Prostate gland (tissue), 2 donors: ENCODE results near the gene CDK10. TPM values are rescaled to one million over a fixed set of nuclear protein-coding genes. Genes with fewer than 3 reads are reported as not detected.

Experiments
- DNase-seq: peaks from one replicate; pipeline ENCODE4 v3.0.0-alpha.2; 2019; ENCODE audit warnings: low spot score
- H3K27ac ChIP-seq, 2 donors: fragments of 200-600 bp; sonication (generic); 2 replicates each; pipeline ENCODE4 v1.5.1; 2017 to 2019
- H3K27me3 ChIP-seq: fragments of 200-600 bp; sonication (generic); replicated peaks from 2 replicates; pipeline ENCODE4 v1.5.1; 2019; ENCODE audit not compliant: insufficient read depth
- H3K36me3 ChIP-seq, 2 donors: fragments of 200-600 bp; sonication (generic); 1 replicate in 1 of 2; 2 replicates in 1 of 2; pipeline versions ENCODE4 v1.5.1 to v1.8.1; 2017 to 2019
- H3K4me1 ChIP-seq: fragments of 200-600 bp; sonication (generic); replicated peaks from 2 replicates; pipeline ENCODE4 v1.5.1; 2019
- H3K4me3 ChIP-seq, 2 donors: fragments of 200-600 bp; sonication (generic); 2 replicates each; pipeline ENCODE4 v1.5.1; 2017 to 2019
- H3K9me3 ChIP-seq: fragments of 200-600 bp; sonication (generic); 2 replicates; pipeline ENCODE4 v1.5.1; 2017
- CTCF ChIP-seq, 4 experiments: fragments of 200-600 bp in 2 of 4; fragments of 450-650 bp in 2 of 4; sonication (generic) in 2 of 4; IDR thresholded peaks; 1 replicate in 3 of 4; 2 replicates in 1 of 4; pipeline ENCODE4 v1.5.1; 2016 to 2019; ENCODE audit warnings: antibody characterized with exemption in 4 of 4, mild to moderate bottlenecking in 2 of 4, moderate library complexity in 2 of 4
- POLR2A ChIP-seq: fragments of 450-650 bp; IDR thresholded peaks from one replicate; pipeline ENCODE4 v1.6.1; 2016; ENCODE audit warnings: antibody characterized with exemption, mild to moderate bottlenecking
- POLR2AphosphoS5 ChIP-seq: sonication (generic); formaldehyde crosslinking; IDR thresholded peaks from one replicate; pipeline ENCODE4 v1.6.1; 2017; ENCODE audit warnings: antibody characterized with exemption
- WGBS: methylation state at CpG from one replicate; pipeline ENCODE4 v1.1.5; 2018; 5-methylcytosine and 5-hydroxymethylcytosine counted together
- intact Hi-C: fragments of 100-400 bp; cut with DNase I; formaldehyde crosslinking; loops from one replicate; pipeline ENCODE4 v1.14.2; 2022
- total RNA-seq, 2 donors: library from RNA; depleted of rRNA; stranded (reverse); fragments of >200 nt; gene quantifications; one replicate each; pipeline ENCODE4 v1.1.0, GENCODE V29; 2016

CDK10 gene
- 10 to 100 TPM; 42.1 to 79.0 TPM for total RNA-seq

- peak within 1 kb of the TSS; percentile 89 to 91 for H3K27ac ChIP-seq
- no peaks in the 10 kb centered on the region for H3K36me3 ChIP-seq
- H3K4me1 ChIP-seq: no peaks in the 10 kb centered on the region
- WGBS: 0% methylated on average over 25 of the region's 67 CpGs
- no peaks in the 10 kb centered on the region for H3K27me3 ChIP-seq
- peak within 1 kb of the TSS; percentile 73 to 76 for H3K4me3 ChIP-seq
- TF ChIP-seq POLR2AphosphoS5 (peak; percentile 94), CTCF (IDR thresholded peaks at IDR 0.05) (peak in 2 of 4 experiments; percentile 20 to 26), POLR2A (peak; percentile 79)
- DNase-seq: peak; percentile 86
- intact Hi-C loops: no loop called here
- no peaks in the 10 kb centered on the region for H3K9me3 ChIP-seq
Observed at GRCh38 chr16:89686520-89687091, at the start of gene CDK10. TSS of gene CDK10 (plus strand) at chr16:89686689. CDS start at chr16:89686711, 22 bp downstream.

- TF ChIP-seq CTCF (IDR thresholded peaks at IDR 0.05) (no peak), POLR2AphosphoS5 (no peak), POLR2A (no peak)
- no peak overlapping the region for H3K4me3 ChIP-seq
- no peaks in the 10 kb centered on the region for H3K4me1 ChIP-seq
- whole genome bisulfite sequencing: 71% methylated on average over 10 of the region's 10 CpGs
- intact Hi-C loops: no loop called here
- no peaks in the 10 kb centered on the region for H3K9me3 ChIP-seq
- H3K27me3 ChIP-seq: no peaks in the 10 kb centered on the region
- no peak overlapping the region for H3K27ac ChIP-seq
- no peak for DNase-seq
- no peaks in the 10 kb centered on the region for H3K36me3 ChIP-seq
Observed at GRCh38 chr16:89637379-89637778, 49.1 kb upstream of the CDK10 start.

- no peak for DNase-seq
- TF ChIP-seq CTCF (IDR thresholded peaks at IDR 0.05) (no peak), POLR2A (no peak), POLR2AphosphoS5 (no peak)
- intact Hi-C loops: no loop called here
- 67% methylated on average over 10 of the region's 10 CpGs for WGBS
- no peaks in the 10 kb centered on the region for H3K27me3 ChIP-seq
- no peak overlapping the region for H3K4me3 ChIP-seq
- H3K27ac ChIP-seq: no peak overlapping the region
- no peaks in the 10 kb centered on the region for H3K4me1 ChIP-seq
- H3K36me3 ChIP-seq: no peaks in the 10 kb centered on the region
- no peaks in the 10 kb centered on the region for H3K9me3 ChIP-seq
Observed at GRCh38 chr16:89638455-89638854, 48.0 kb upstream of the CDK10 start.

GRCh38 chr16:89639385-89639784 is 47.1 kb upstream of the CDK10 start:
- Histone ChIP-seq H3K27ac (no peak overlapping the region), H3K27me3 (no peaks in the 10 kb centered on the region), H3K36me3 (no peaks in the 10 kb centered on the region), H3K4me3 (no peak overlapping the region), H3K4me1 (no peaks in the 10 kb centered on the region), H3K9me3 (no peaks in the 10 kb centered on the region)
- DNase-seq: no peak
- TF ChIP-seq POLR2AphosphoS5: no peak
- intact Hi-C loops: no loop called here
- 57% methylated on average over 5 of the region's 6 CpGs for WGBS

GRCh38 chr16:89641458-89642119 is 44.9 kb upstream of the CDK10 start:
- Histone ChIP-seq H3K36me3 (peaks cover 17 to 18% of the 10 kb centered on the region in 2 donors), H3K4me1 (no peaks in the 10 kb centered on the region), H3K9me3 (no peaks in the 10 kb centered on the region), H3K27ac (no peak overlapping the region), H3K4me3 (no peak overlapping the region), H3K27me3 (no peaks in the 10 kb centered on the region)
- TF ChIP-seq POLR2AphosphoS5 (no peak), POLR2A (no peak), CTCF (IDR thresholded peaks at IDR 0.05) (no peak)
- intact Hi-C loops: loop anchor here (5.0 kb wide), 1 partner anchor 399 kb away; no protein-coding TSS in a partner anchor
- whole genome bisulfite sequencing: 30% methylated on average over 14 of the region's 14 CpGs
- DNase-seq: no peak
